HG03571 (cell line): ENCODE data around the gene PTPRQ.
A peak's percentile ranks its signal among the peaks of the same experiment; 100 is the strongest.

Experiments
- ATAC-seq: cut with Tn5 transposase; IDR thresholded peaks from one replicate; pipeline ENCODE4 v1.9.1; 2021; ENCODE audit not compliant: unreplicated experiment

PTPRQ gene

DNA sequence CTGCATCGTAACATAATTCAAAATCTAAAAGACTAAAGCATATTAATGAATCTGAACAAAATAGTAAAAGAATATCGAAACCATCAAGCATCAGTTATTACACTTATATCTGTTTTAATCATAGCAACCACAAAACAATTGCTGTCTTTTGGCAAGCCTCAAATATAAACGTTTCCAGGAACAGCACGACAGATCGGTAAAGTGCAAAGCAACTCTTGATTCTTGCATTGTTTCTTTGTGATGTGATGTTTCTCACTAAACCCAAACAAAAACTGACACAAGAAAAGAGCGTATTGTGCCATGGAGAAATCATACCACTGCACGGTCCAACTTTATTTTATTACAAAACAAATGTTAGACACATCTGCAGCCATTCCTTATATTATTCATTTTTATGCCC, 254.2 kb downstream of the PTPRQ start:
- no peak for ATAC-seq

GRCh38 chr12:80698847-80699542, 255.0 kb downstream of the PTPRQ start:
- no peak for ATAC-seq

- no peak for ATAC-seq
Observed at GRCh38 chr12:80700327-80700726, 256.3 kb downstream of the PTPRQ start.

- ATAC-seq, result no peak
Observed at GRCh38 chr12:80701388-80701787, 257.4 kb downstream of the PTPRQ start.

- peak; percentile 78 for ATAC-seq
Observed at GRCh38 chr12:80702889-80703805, 259.1 kb downstream of the PTPRQ start.

- ATAC-seq, result no peak
Observed at GRCh38 chr12:80704420-80704819, 260.4 kb downstream of the PTPRQ start.

DNA sequence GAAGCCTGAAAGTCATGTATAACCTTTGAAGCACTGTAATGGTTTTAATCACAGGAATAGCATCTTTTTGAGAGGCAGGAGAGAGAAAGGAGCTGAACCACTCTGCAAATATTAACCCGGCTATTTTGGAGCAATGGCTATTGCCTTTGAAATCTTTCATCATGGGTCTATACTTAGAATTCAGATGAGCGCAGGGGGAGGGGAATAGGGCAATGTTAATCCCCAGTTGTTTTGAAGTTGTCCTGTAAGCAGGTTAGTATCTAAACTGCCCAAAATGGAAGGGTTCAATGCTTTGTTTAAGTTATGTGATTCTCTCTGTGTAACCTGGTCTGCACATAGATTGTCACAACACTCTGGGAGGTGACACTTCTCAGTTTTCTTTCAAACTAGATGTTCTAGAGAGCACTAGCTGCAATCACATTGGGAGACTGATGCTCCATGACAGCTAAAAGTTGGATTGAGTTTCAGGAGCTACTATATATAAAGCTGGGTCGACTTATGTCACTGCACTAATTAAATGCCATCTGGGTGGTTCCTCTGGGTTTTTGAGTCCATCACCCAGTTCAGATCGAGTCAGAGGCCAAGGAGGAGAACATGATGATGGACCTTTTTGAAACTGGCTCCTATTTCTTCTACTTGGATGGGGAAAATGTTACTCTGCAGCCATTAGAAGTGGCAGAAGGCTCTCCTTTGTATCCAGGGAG, 263.2 kb downstream of the PTPRQ start, which contains the start of gene MYF6:
Gene MYF6, plus strand, starts transcription at position 509 of the 704 bp plus-strand sequence. Its CDS starts 86 bp downstream, at position 595.
- ATAC-seq, result no peak

DNA sequence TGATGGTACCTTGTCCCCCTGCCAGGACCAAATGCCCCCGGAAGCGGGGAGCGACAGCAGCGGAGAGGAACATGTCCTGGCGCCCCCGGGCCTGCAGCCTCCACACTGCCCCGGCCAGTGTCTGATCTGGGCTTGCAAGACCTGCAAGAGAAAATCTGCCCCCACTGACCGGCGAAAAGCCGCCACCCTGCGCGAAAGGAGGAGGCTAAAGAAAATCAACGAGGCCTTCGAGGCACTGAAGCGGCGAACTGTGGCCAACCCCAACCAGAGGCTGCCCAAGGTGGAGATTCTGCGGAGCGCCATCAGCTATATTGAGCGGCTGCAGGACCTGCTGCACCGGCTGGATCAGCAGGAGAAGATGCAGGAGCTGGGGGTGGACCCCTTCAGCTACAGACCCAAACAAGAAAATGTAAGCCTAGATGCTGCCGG, 263.8 kb downstream of the PTPRQ start:
- no peak for ATAC-seq

DNA sequence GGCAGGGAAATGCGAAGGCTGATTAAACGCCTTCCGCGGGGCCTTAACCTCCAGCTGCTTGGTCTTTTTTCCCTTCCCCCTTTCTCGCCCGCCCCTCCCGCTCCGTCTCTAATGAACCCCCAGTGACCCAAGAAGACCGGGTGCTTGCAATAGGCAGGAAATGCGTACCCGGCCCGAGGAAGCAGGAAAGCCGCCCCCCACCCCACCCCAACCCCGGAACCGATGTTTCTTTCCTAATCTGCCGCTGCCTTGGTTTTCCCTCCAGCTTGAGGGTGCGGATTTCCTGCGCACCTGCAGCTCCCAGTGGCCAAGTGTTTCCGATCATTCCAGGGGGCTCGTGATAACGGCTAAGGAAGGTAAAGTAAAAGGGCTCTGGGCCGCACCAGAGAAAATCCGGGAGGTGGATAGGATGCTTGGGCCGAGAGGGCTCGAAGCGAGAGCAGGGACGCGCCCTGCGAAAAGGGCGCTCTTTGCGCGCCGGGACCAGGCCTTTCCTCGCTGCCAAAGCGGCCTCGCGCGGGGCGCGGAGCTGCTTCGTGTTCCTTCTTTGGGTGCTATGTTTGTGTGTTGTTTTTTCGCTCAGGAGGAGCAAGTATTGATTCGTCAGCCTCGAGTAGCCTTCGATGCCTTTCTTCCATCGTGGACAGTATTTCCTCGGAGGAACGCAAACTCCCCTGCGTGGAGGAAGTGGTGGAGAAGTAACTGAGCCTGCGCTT, 264.4 kb downstream of the PTPRQ start:
- ATAC-seq, result no peak

- no peak for ATAC-seq
Observed at GRCh38 chr12:80708975-80709328, 264.9 kb downstream of the PTPRQ start.

DNA sequence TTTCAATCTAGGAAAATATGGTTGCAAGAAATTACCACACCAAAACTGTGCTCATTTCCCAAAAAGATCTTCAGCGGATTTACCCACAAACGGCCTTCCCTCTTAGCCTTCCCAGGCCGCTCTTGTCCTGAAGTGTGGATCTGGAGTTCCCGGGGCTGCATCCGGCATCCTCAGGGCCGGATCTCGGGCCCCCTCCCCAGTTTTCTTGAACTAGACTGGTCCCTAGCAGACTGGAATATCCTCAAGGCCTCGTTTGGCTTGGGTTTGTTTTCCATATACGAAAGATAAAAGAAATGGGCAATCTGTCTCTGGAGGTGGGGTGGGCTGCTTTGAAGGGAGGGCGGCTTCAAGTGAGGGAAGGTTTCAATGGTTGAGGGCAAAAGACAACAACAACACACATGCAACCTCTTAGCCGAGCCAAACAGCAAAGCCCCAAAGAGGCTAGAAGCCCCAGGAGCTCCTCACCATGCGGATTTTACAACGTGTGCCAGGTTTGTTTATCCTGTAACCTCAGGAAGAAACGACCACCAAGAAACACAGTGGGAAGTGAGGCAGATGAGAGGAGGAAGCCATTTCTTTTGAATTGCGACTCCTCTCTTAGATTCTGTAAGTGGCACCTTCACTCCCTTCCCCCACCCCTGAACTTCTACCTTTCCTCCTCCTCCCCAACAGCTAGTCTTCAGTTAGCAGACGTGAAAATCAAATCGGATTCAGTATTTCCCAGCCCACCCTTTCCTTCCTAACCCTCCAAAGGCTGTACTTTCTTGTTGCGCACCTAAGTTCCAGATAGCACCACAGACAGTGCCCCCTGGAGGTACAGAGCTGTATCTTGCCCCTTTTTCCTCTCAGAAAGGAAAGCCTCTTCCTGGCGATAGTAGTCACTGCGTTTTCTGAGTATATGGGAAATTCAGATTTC, 266.0 kb downstream of the PTPRQ start:
- ATAC-seq, result no peak

DNA sequence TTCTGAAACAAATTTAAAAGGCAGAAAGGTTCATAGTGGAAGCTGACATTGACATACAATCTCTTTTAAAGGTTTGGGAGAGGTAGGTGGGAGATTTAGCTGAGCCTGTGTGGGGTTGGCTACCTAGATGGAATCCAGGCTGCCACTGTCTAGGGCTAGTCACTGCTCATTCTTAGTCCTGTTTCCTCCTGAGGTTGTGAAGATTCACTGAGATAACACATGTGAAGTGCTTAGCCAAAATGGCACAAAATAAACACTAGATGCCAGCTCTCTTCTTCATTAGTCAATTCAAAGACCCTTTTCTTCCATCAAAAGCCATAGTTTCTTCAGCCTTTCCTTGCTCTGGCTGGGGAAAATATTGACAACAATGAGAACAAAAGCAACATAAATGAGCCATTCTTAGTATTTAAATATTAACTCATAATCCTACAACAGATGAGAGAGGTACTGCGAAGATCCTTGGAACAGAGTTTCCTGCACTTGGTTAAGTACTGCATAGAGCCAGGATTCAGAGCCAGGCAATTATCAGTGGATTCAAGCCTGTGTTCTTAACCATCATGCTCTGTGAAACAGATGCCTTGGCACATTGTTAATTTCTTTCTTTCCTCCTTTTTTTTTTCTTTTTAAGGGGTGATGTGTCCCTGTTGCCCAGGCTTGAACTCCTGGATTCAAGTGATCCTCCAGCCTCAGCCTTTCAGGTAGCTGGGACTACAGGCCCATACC, 266.9 kb downstream of the PTPRQ start:
- ATAC-seq, result no peak

GRCh38 chr12:80711866-80712265, 267.8 kb downstream of the PTPRQ start:
- no peak for ATAC-seq

- ATAC-seq, result no peak
Observed at GRCh38 chr12:80712866-80713265, 268.8 kb downstream of the PTPRQ start.

DNA sequence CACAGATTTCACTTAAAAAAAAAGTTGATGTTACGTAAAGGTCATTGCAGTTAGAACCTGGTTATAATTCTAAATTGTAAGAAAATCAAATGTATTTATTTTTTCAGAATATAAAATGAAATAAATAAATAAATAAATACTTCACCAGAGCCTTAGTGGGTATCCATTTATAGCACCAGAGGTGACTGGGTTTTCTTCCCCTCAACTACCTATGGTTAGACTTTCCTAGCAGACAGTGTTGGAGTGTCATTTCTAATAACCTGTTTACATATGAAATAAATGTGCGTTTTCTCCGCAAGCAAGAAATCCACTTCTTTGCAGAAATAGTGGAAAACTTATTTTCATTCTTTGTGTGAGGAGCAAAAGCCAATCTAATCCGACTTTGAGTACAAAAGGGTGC, 269.4 kb downstream of the PTPRQ start:
- ATAC-seq, result no peak

GRCh38 chr12:80714055-80714454, 270.0 kb downstream of the PTPRQ start:
- ATAC-seq, result no peak

DNA sequence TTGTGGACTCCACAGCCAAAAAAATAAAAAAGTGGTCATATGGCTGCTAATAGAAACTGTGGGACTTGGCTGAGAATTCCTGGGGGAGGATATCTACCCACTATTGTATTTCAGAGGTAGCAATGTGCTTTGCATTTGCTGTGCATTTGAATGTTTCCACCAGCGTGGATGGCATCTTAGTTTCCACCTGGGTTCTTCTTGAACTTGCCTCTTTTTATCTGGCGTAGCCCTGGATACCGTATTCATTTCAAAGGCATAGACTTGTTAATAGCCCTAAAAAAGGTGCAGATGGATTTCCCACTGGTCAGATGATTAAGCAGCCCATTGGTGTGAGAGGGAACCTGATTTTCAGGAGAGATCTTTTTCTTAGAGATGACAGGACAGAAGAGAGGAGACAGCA, 270.8 kb downstream of the PTPRQ start:
- ATAC-seq, result no peak

GRCh38 chr12:80715713-80716249, 271.7 kb downstream of the PTPRQ start:
- no peak for ATAC-seq
